ENCODE measurements around the gene C15orf62.

The C15orf62 gene

DNA sequence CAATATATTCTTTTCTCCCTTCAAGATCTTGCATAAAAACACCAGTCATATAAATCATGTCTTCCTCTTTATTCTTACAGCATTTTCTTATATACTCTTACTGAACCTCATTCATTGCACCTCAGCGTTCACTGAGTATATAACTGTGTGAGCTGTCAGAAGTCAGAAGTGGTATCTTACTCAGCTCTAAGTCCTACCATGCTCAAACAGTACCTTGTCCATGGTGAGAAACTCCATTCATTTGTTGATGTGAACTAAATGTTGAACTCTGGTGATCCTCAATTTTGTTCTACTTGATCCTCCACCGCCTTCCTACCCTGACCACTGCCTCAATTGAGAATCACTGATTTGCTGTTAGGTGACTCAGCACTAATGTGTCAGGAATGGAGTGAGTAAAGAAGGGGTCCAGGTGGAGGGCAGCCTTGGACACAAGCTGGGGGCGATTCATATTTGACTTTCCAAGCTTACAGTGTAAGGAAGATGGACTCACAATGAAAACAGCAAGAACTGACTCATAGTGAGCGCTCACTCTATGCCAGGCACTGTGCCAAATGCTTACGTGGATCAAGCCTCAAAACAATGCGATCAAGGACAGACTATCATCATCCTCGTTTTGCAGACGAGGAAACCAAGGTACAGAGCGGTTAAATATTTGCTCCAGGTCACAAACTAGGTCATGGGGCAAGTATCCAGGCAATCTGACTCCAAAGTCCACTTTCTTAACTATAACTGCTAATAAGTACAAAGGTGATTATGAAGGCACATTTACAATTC, 23.6 kb downstream of the C15orf62 start:
- TF ChIP-seq NFIC (IDR thresholded peaks at IDR 0.05) (peak; percentile 87), YY1 (IDR thresholded peaks at IDR 0.05; ENCODE audit: low read depth) (no peak)

DNA sequence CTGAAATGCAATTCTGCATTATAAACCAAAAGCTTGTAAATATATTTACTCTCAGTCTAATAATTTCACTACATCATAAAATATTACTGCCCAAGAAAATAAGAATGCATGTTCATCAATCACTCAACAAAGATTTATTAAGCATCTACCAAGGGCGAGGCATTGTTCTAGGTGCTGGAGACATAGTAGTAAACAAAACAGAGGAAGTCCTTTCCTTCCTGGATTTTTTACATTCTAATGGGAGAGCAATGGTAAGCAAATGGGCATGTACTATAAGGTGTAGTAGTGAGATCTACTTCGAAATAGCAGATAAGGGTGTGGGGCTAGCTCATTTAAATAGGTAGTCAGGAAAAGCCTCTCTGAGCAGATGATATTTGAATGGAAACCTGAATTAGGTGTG, 26.3 kb downstream of the C15orf62 start:
- TF ChIP-seq, protein P1, sequence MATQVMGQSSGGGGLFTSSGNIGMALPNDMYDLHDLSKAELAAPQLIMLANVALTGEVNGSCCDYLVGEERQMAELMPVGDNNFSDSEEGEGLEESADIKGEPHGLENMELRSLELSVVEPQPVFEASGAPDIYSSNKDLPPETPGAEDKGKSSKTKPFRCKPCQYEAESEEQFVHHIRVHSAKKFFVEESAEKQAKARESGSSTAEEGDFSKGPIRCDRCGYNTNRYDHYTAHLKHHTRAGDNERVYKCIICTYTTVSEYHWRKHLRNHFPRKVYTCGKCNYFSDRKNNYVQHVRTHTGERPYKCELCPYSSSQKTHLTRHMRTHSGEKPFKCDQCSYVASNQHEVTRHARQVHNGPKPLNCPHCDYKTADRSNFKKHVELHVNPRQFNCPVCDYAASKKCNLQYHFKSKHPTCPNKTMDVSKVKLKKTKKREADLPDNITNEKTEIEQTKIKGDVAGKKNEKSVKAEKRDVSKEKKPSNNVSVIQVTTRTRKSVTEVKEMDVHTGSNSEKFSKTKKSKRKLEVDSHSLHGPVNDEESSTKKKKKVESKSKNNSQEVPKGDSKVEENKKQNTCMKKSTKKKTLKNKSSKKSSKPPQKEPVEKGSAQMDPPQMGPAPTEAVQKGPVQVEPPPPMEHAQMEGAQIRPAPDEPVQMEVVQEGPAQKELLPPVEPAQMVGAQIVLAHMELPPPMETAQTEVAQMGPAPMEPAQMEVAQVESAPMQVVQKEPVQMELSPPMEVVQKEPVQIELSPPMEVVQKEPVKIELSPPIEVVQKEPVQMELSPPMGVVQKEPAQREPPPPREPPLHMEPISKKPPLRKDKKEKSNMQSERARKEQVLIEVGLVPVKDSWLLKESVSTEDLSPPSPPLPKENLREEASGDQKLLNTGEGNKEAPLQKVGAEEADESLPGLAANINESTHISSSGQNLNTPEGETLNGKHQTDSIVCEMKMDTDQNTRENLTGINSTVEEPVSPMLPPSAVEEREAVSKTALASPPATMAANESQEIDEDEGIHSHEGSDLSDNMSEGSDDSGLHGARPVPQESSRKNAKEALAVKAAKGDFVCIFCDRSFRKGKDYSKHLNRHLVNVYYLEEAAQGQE (IDR thresholded peaks at IDR 0.05; ENCODE audit: low read depth), result no peak
- TF ChIP-seq RAD21 (IDR thresholded peaks at IDR 0.05; ENCODE audit: low read depth) (no peak), ZBTB7A (IDR thresholded peaks at IDR 0.05; ENCODE audit: low read depth) (no peak), EP300 (IDR thresholded peaks at IDR 0.05; ENCODE audit: borderline replicate concordance) (no peak), YY1 (IDR thresholded peaks at IDR 0.05; ENCODE audit: low read depth) (no peak), TCF12 (IDR thresholded peaks at IDR 0.05; ENCODE audit: low read depth) (no peak), TAF1 (IDR thresholded peaks at IDR 0.05; ENCODE audit: low read depth) (no peak), EGR1 (IDR thresholded peaks at IDR 0.05) (no peak), TEAD4 (IDR thresholded peaks at IDR 0.05) (no peak), FOXM1 (IDR thresholded peaks at IDR 0.05; ENCODE audit: borderline replicate concordance, low read depth) (no peak), CREB1 (IDR thresholded peaks at IDR 0.05; ENCODE audit: low read depth) (no peak), CEBPB (IDR thresholded peaks at IDR 0.05) (no peak)
- TF ChIP-seq, protein P2, sequence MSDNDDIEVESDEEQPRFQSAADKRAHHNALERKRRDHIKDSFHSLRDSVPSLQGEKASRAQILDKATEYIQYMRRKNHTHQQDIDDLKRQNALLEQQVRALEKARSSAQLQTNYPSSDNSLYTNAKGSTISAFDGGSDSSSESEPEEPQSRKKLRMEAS (IDR thresholded peaks at IDR 0.05), result no peak
- TF ChIP-seq, protein P3, sequence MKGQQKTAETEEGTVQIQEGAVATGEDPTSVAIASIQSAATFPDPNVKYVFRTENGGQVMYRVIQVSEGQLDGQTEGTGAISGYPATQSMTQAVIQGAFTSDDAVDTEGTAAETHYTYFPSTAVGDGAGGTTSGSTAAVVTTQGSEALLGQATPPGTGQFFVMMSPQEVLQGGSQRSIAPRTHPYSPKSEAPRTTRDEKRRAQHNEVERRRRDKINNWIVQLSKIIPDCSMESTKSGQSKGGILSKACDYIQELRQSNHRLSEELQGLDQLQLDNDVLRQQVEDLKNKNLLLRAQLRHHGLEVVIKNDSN (IDR thresholded peaks at IDR 0.05), result no peak

DNA sequence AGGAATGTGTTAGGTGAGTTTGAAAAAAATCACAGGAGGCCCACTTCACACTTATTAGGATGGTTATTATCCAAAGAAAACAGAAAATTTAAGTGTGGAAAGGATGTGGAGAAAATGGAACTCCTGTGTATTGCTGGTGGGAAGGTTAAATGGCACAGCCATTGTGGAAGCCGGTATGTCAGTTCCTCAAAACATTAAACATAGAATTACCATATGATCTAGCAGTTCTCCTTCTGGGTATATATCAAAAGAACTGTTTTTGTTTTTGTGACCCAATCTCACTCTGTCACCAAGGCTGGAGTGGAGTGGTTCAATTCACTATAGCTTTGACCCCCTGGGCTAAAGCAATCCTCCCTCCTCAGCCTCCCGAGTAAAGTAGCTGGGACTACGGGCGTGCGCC, 26.7 kb downstream of the C15orf62 start:
- TF ChIP-seq TEAD4 (IDR thresholded peaks at IDR 0.05), result no peak
- no peak for TF ChIP-seq TCF12 (IDR thresholded peaks at IDR 0.05; ENCODE audit: low read depth)
- no peak for TF ChIP-seq CREB1 (IDR thresholded peaks at IDR 0.05; ENCODE audit: low read depth)
- TF ChIP-seq, protein P2 (IDR thresholded peaks at IDR 0.05), result no peak
- no peak for TF ChIP-seq YY1 (IDR thresholded peaks at IDR 0.05; ENCODE audit: low read depth)
- TF ChIP-seq CEBPB (IDR thresholded peaks at IDR 0.05), result no peak
- no peak for TF ChIP-seq NFIC (IDR thresholded peaks at IDR 0.05)
- no peak for TF ChIP-seq EP300 (IDR thresholded peaks at IDR 0.05; ENCODE audit: borderline replicate concordance)
- TF ChIP-seq, protein P1 (IDR thresholded peaks at IDR 0.05; ENCODE audit: low read depth), result no peak
- TF ChIP-seq TAF1 (IDR thresholded peaks at IDR 0.05; ENCODE audit: low read depth), result no peak
- no peak for TF ChIP-seq RAD21 (IDR thresholded peaks at IDR 0.05; ENCODE audit: low read depth)
- TF ChIP-seq ZBTB7A (IDR thresholded peaks at IDR 0.05; ENCODE audit: low read depth), result no peak
- no peak for TF ChIP-seq FOXM1 (IDR thresholded peaks at IDR 0.05; ENCODE audit: borderline replicate concordance, low read depth)
- TF ChIP-seq, protein P3 (IDR thresholded peaks at IDR 0.05), result no peak
- TF ChIP-seq EGR1 (IDR thresholded peaks at IDR 0.05), result no peak

DNA sequence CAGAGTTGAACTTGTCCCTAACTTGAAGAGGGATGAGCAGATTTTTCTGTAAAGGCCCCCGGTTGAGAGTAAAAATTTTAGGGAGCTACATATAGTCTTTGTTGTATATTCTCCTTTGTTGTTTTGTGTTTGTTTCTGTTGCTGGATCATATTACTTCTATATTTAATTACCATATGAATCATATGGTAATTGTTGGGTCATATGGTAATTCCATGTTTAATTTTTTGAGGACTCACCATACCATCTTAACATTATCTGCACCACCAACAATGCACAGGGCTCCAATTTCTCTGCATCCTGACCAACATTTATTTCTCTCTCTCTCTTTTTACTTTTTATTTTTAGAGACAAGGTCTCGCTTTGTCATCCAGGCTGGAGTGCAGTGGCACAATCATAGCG, 29.7 kb downstream of the C15orf62 start:
- TF ChIP-seq CREB1 (IDR thresholded peaks at IDR 0.05; ENCODE audit: low read depth), result no peak
- no peak for TF ChIP-seq TAF1 (IDR thresholded peaks at IDR 0.05; ENCODE audit: low read depth)
- no peak for TF ChIP-seq RAD21 (IDR thresholded peaks at IDR 0.05; ENCODE audit: low read depth)
- TF ChIP-seq, protein P1 (IDR thresholded peaks at IDR 0.05; ENCODE audit: low read depth), result no peak
- TF ChIP-seq ZBTB7A (IDR thresholded peaks at IDR 0.05; ENCODE audit: low read depth), result no peak
- no peak for TF ChIP-seq CEBPB (IDR thresholded peaks at IDR 0.05)
- TF ChIP-seq, protein P2 (IDR thresholded peaks at IDR 0.05), result no peak
- no peak for TF ChIP-seq YY1 (IDR thresholded peaks at IDR 0.05; ENCODE audit: low read depth)
- TF ChIP-seq, protein P3 (IDR thresholded peaks at IDR 0.05), result no peak
- TF ChIP-seq TCF12 (IDR thresholded peaks at IDR 0.05; ENCODE audit: low read depth), result no peak
- TF ChIP-seq TEAD4 (IDR thresholded peaks at IDR 0.05), result no peak
- TF ChIP-seq FOXM1 (IDR thresholded peaks at IDR 0.05; ENCODE audit: borderline replicate concordance, low read depth), result no peak
- no peak for TF ChIP-seq EP300 (IDR thresholded peaks at IDR 0.05; ENCODE audit: borderline replicate concordance)
- no peak for TF ChIP-seq EGR1 (IDR thresholded peaks at IDR 0.05)
- TF ChIP-seq NFIC (IDR thresholded peaks at IDR 0.05), result no peak

Measured in Ishikawa (cell line).